Psoas muscle (tissue), 8 donors: ENCODE results near the gene ENO3. TPM values are rescaled to one million over a fixed set of nuclear protein-coding genes. Genes with fewer than 3 reads are reported as not detected.
A peak's percentile ranks its signal among the peaks of the same experiment; 100 is the strongest.

Experiments used
- ATAC-seq, 4 donors: fragments of 200-7000 bp; cut with Tn5 transposase; one replicate each; pipeline ENCODE4 v1.9.1; 2020; ENCODE audit warnings: moderate library complexity in 3 of 4, mild to moderate bottlenecking in 2 of 4
- DNase-seq, 2 donors: peaks; one replicate each; pipeline ENCODE4 v3.0.0-alpha.2; 2020
- H3K27ac ChIP-seq: fragments of 200-600 bp; one replicate; pipeline ENCODE4 v1.8.0; 2022
- H3K27me3 ChIP-seq, 3 donors: fragments of 200-600 bp in 1 of 3; one replicate each; pipeline versions ENCODE4 v1.6.1 to v1.8.0; 2013 to 2022; ENCODE audit warnings: low read length in 2 of 3, mild to moderate bottlenecking in 2 of 3, moderate library complexity in 1 of 3; ENCODE audit not compliant: insufficient read depth in 3 of 3
- H3K36me3 ChIP-seq, 2 donors: fragments of 200-600 bp in 1 of 2; one replicate each; pipeline versions ENCODE4 v1.6.1 to v1.8.0; 2013 to 2022; ENCODE audit warnings: low read depth in 1 of 2, mild to moderate bottlenecking in 1 of 2, moderate library complexity in 1 of 2; ENCODE audit not compliant: insufficient read depth in 1 of 2
- H3K4me1 ChIP-seq: fragments of 200-600 bp; one replicate; pipeline ENCODE4 v1.8.0; 2022
- H3K4me3 ChIP-seq: fragments of 200-600 bp; one replicate; pipeline ENCODE4 v1.8.0; 2022; ENCODE audit warnings: mild to moderate bottlenecking
- H3K9me3 ChIP-seq: fragments of 200-600 bp; one replicate; pipeline ENCODE4 v1.8.0; 2022
- CTCF ChIP-seq: fragments of 200-600 bp; IDR thresholded peaks from one replicate; pipeline ENCODE4 v1.8.0; 2022; ENCODE audit warnings: antibody characterized with exemption
- WGBS, 3 donors: extraction: QIAGEN DNeasy Blood & Tissue Kit; methylation state at CpG; one replicate each; pipeline versions ENCODE4 v1.1.6 to v1.1.7; 2013; 5-methylcytosine and 5-hydroxymethylcytosine counted together
- intact Hi-C, 2 donors: fragments of 100-400 bp; cut with DNase I; formaldehyde crosslinking; loops; one replicate each; pipeline versions ENCODE4 v1.11.0 to v1.14.2; 2022
- polyA plus RNA-seq, 3 donors: library from polyadenylated mRNA; stranded (reverse); fragments of 200-250 nt; gene quantifications; one replicate each; pipeline ENCODE4 v1.2.3, GENCODE V29; 2013
- total RNA-seq, 4 donors: library from RNA; stranded (reverse); fragmentation: NEBNext Ultra II Directional in 2 of 4; extraction: Animal tissue kit (Norgen Biotek cat#: 25700) in 2 of 4; gene quantifications; one replicate each; pipeline versions ENCODE4 v1.2.1 to v1.2.4, GENCODE V29; 2021 to 2023
- donor health status: healthy with polysubstance abuse.
- donor health status: DM: no; HTN: no; CAD: no; lungs with moderate emphysema.
- donor health status: Bipolar disorder and iron deficiency.
- donor health status: healthy.
- donor health status: DM: yes; HTN: yes; CAD: no.
- donor health status: DM: no; HTN: no; CAD: no.
- donor health status: DM: no; HTN: no; CAD: no.
- donor health status: DM: yes; HTN: yes; CAD: no.

Gene ENO3
- total and polyA plus RNA-seq, 7 donors: 1,126 to 5,696 (median 2,679) TPM

DNA sequence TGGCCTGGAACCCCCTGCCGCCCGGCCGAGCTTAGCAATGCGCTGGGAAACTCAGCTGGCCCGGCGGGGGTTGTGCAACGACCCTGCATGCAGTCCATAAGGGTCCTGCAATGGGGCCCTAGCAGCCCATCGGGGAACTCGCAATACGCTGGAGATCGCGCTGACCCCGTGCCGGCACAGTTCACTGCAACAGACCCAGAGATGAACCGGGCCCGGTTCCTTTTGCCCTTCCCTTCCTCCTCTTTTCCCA lies 11.4 kb upstream of the ENO3 start:
- ATAC-seq: peak in 3 of 4 donors; percentile 5 to 11 (median 6)
- intact Hi-C loops: loop anchor here (5.0 kb wide), 2 partner anchors 43 to 138 kb away; partner anchors contain the start of gene ZFP3 (in 1 of the 2)
- no peak for TF ChIP-seq CTCF
- H3K4me3 ChIP-seq: peak overlapping the region; percentile 80
- peaks cover 41% of the 10 kb centered on the region for H3K4me1 ChIP-seq
- H3K36me3 ChIP-seq: peaks cover 0 to 56% of the 10 kb centered on the region in 2 donors
- peak overlapping the region; percentile 95 for H3K27ac ChIP-seq
- H3K9me3 ChIP-seq: no peaks in the 10 kb centered on the region
- no peaks in the 10 kb centered on the region for H3K27me3 ChIP-seq
- WGBS, 3 donors: 0 to 1% (median 0%) methylated on average over 16 of the region's 16 CpGs
- DNase-seq: peak in 1 of 2 donors; percentile 57

DNA sequence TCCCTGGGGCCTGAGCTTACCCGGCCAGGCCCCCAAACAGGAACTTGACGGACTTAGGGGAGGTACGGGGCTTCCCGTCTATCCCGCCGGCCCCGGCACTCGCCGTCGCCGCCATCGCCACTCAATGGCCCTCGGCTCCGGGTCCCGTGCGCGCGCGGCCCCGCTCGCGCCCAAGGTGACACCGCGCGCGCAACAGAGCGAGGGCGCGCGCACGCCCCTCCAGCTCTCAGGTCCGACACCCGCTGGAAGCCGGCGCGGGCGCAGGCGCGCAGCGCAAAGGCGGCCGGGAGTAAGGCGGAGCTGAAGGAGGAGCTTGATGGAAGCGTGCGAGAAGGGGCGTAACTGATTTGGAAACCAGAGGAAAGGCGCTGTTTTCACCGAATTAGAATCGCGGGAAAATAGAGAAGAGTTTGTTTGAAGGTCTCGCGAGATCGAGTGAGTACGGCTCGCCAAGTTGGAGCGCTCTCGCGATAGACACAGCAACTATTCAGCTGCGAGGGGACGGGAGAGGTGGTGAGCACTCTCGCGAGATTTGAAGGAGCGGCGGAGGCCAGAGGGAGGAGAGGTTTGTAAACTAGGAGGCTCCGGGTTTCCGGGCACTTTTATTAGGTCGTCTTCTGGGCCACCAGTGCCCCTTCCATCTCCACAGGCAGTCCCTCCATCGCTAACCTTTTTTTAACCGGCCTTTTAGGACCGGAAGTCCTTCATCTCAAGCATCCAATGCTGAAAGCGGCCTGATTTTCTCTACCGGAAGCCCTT lies 10.9 kb upstream of the ENO3 start, which contains the start of the genes RNF167 and SLC25A11:
RNF167 (plus strand) TSS at position 473 of the 759 bp plus-strand sequence. CDS start 642 bp downstream, outside the sequence.
SLC25A11 (minus strand) TSS at position 251 of the 759 bp plus-strand sequence; CDS start at position 115, 136 bp downstream.
- TF ChIP-seq CTCF: no peak
- no peaks in the 10 kb centered on the region for H3K27me3 ChIP-seq
- peaks cover 0 to 61% of the 10 kb centered on the region in 2 donors for H3K36me3 ChIP-seq
- H3K9me3 ChIP-seq: no peaks in the 10 kb centered on the region
- peak; percentile 95 to 97 for DNase-seq
- peaks cover 45% of the 10 kb centered on the region for H3K4me1 ChIP-seq
- WGBS, 3 donors: 0% methylated on average over 67 to 72 of the region's 72 CpGs
- intact Hi-C loops: loop anchor here (5.0 kb wide), 5 partner anchors 33 to 137 kb away; partner anchors contain the start of genes CAMTA2 (in 1 of the 2), INCA1 (in 1 of the 2), KIF1C (in 1 of the 2) and ZFP3 (in 1 of the 2)
- peak within 1 kb of the TSS; percentile 80 for H3K4me3 ChIP-seq
- ATAC-seq: peak; percentile 90 to 92 (median 91)
- H3K27ac ChIP-seq: peak within 1 kb of the TSS; percentile 95

GRCh38 chr17:4940555-4941318 lies 10.2 kb upstream of the ENO3 start:
- peaks cover 0 to 66% of the 10 kb centered on the region in 2 donors for H3K36me3 ChIP-seq
- TF ChIP-seq CTCF: no peak
- no peaks in the 10 kb centered on the region for H3K27me3 ChIP-seq
- WGBS, 3 donors: 2% methylated on average over 27 to 29 of the region's 29 CpGs
- H3K4me3 ChIP-seq: peak overlapping the region; percentile 80
- DNase-seq (peak; percentile 61 to 74), ATAC-seq (peak; percentile 66 to 80 (median 71))
- H3K4me1 ChIP-seq: peaks cover 52% of the 10 kb centered on the region
- peak overlapping the region; percentile 95 for H3K27ac ChIP-seq
- no peaks in the 10 kb centered on the region for H3K9me3 ChIP-seq
- intact Hi-C loops: loop anchor here (5.0 kb wide), 3 partner anchors 33 to 57 kb away; partner anchors contain the start of genes CAMTA2 (in 1 of the 2), INCA1 (in 1 of the 2) and KIF1C (in 1 of the 2)

DNA sequence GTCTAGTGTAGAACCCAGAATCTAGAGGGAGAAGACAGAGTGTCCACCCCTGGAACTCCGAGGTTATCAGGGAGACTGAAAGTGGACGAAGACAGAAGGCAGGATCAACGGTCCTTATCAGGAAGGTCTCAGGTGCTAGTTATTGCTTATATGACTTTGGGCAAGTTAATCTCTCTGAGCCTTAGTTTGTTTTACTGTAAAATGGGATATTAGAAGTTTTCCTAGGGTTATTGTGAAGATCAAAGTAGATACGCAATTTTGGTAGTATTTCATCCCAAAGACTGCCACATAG lies 9.7 kb upstream of the ENO3 start:
- Histone ChIP-seq H3K36me3 (peaks cover 0 to 67% of the 10 kb centered on the region in 2 donors), H3K27me3 (no peaks in the 10 kb centered on the region), H3K27ac (peak overlapping the region; percentile 95), H3K4me3 (peak overlapping the region; percentile 80), H3K4me1 (peaks cover 52% of the 10 kb centered on the region), H3K9me3 (no peaks in the 10 kb centered on the region)
- TF ChIP-seq CTCF: no peak
- intact Hi-C loops: loop anchor here (5.0 kb wide), 3 partner anchors 34 to 56 kb away; partner anchors contain the start of genes CAMTA2 (in 1 of the 2), INCA1 (in 1 of the 2) and KIF1C (in 1 of the 2)
- ATAC-seq (no peak), DNase-seq (no peak)
- 50 to 60% (median 55%) methylated on average over 4 of the region's 4 CpGs for WGBS, 3 donors
